LNCAP (cell line): ENCODE measurements around the gene RBM15.

Experiments used
- TF ChIP-seq, protein P1 (sequence below): fragments of 450-650 bp; IDR thresholded peaks from 2 replicates; pipeline ENCODE4 v1.5.1; 2017; ENCODE audit warnings: mild to moderate bottlenecking

RBM15 gene

DNA sequence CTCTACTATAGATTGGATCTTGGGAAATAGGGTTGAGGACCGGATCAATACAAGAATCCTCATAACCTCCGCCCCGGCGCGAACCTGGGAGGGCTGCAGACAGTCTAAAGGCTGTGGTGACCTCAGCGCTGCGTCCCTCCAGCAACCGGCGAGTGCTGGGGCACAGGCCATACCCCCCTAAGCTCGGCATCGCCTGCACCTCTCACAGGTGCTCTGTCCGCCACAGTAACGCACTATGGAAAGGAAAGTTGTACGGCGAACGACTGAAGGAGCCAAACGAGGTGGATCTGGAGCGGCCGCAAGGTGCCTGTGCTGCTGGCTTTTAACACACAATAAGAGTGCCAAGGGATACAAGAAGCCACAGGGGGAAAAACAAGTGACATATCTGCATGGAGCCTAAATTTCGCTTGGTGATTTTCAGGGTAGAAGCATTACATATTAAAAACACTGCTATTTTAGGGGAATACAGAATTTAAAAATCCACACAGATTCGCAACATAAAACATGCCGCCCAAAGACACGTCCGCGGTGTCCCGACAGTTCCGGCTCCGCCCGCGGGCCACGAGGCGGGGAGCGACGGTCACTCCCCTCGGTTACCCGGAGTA lies 1.4 kb upstream of the RBM15 start:
- TF ChIP-seq, protein P1, sequence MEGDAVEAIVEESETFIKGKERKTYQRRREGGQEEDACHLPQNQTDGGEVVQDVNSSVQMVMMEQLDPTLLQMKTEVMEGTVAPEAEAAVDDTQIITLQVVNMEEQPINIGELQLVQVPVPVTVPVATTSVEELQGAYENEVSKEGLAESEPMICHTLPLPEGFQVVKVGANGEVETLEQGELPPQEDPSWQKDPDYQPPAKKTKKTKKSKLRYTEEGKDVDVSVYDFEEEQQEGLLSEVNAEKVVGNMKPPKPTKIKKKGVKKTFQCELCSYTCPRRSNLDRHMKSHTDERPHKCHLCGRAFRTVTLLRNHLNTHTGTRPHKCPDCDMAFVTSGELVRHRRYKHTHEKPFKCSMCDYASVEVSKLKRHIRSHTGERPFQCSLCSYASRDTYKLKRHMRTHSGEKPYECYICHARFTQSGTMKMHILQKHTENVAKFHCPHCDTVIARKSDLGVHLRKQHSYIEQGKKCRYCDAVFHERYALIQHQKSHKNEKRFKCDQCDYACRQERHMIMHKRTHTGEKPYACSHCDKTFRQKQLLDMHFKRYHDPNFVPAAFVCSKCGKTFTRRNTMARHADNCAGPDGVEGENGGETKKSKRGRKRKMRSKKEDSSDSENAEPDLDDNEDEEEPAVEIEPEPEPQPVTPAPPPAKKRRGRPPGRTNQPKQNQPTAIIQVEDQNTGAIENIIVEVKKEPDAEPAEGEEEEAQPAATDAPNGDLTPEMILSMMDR = no peak

DNA sequence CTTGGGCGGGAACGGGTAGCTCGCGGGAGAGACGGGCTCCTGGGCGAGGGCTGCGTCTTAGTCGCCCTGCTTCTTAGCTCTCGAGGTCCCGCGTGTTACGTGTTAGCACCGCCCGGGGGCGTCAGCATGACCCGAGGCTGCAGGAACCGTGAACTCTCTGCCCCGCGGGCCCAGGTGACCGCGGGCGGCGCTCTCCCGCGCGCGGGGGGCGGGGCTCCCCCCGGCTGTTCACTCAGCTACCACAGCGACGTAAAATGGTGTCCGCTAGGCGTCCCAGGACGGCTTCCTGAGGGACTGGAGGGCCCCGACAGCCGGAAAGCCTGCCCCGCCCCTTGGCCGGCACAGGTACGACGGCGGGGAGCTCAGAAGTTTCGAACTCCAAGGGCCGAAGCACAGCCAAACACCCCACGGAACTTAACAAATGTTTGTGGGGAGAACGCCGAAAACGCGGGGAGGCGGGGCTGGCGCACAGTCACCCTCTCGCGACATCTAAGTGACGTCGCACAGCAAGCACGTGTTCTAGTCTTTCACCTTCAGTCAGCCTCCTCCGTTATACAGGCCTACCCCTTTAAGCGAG lies 780 bp upstream of the RBM15 start:
- TF ChIP-seq, protein P1 = peak; percentile 61

DNA sequence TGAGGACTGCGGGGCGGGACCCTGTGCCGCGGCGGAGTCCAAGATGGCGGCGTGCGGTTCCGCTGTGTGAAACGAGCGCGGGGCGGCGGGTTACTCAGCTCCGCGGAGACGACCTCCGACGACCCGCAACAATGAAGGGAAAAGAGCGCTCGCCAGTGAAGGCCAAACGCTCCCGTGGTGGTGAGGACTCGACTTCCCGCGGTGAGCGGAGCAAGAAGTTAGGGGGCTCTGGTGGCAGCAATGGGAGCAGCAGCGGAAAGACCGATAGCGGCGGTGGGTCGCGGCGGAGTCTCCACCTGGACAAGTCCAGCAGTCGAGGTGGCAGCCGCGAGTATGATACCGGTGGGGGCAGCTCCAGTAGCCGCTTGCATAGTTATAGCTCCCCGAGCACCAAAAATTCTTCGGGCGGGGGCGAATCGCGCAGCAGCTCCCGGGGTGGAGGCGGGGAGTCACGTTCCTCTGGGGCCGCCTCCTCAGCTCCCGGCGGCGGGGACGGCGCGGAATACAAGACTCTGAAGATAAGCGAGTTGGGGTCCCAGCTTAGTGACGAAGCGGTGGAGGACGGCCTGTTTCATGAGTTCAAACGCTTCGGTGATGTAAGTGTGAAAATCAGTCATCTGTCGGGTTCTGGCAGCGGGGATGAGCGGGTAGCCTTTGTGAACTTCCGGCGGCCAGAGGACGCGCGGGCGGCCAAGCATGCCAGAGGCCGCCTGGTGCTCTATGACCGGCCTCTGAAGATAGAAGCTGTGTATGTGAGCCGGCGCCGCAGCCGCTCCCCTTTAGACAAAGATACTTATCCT lies 430 bp downstream of the RBM15 start:
- TF ChIP-seq, protein P1 = no peak

DNA sequence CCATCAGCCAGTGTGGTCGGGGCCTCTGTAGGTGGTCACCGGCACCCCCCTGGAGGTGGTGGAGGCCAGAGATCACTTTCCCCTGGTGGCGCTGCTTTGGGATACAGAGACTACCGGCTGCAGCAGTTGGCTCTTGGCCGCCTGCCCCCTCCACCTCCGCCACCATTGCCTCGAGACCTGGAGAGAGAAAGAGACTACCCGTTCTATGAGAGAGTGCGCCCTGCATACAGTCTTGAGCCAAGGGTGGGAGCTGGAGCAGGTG lies 961 bp downstream of the RBM15 start:
- TF ChIP-seq, protein P1 = no peak

DNA sequence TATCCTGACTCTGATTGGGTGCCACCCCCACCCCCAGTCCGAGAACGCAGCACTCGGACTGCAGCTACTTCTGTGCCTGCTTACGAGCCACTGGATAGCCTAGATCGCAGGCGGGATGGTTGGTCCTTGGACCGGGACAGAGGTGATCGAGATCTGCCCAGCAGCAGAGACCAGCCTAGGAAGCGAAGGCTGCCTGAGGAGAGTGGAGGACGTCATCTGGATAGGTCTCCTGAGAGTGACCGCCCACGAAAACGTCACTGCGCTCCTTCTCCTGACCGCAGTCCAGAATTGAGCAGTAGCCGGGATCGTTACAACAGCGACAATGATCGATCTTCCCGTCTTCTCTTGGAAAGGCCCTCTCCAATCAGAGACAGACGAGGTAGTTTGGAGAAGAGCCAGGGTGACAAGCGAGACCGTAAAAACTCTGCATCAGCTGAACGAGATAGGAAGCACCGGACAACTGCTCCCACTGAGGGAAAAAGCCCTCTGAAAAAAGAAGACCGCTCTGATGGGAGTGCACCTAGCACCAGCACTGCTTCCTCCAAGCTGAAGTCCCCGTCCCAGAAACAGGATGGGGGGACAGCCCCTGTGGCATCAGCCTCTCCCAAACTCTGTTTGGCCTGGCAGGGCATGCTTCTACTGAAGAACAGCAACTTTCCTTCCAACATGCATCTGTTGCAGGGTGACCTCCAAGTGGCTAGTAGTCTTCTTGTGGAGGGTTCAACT lies 2.1 kb downstream of the RBM15 start:
- TF ChIP-seq, protein P1 = no peak

DNA sequence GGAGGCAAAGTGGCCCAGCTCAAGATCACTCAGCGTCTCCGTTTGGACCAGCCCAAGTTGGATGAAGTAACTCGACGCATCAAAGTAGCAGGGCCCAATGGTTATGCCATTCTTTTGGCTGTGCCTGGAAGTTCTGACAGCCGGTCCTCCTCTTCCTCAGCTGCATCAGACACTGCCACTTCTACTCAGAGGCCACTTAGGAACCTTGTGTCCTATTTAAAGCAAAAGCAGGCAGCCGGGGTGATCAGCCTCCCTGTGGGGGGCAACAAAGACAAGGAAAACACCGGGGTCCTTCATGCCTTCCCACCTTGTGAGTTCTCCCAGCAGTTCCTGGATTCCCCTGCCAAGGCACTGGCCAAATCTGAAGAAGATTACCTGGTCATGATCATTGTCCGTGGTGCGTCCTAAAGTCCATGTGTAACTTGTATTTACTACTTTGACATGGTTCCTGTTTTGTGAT lies 2.7 kb downstream of the RBM15 start:
- TF ChIP-seq, protein P1 = no peak

DNA sequence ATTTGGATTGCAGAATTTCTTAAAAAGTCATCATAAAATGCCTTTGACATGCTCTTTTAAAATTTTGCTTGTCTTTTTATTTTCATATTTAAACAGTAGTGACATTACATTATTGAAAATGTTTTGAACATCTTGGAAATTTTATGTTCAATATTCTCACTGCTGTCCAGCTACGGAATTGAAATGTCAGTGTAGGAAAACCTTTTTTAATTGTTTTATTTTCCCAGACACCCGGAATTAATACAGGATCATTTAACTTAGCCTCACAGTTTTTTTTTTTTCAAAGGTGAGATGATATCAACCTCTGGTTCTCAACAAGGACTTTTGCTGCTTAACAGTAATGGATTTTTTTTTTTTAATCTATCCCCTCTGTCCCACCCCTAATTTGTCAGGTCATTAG lies 4.1 kb downstream of the RBM15 start:
- TF ChIP-seq, protein P1 = no peak
